ENCODE data around the gene CTLA4.

CTLA4 gene

GRCh38 chr2:203887677-203888076 lies 20.1 kb downstream of the CTLA4 start:
- DNase-seq (ENCODE audit: extremely low read depth, low read depth), result no peak
- TF ChIP-seq CTCF (IDR thresholded peaks at IDR 0.05; ENCODE audit: low read depth, low read length, missing control alignments), result no peak
- no peak overlapping the region for H3K4me3 ChIP-seq (replicated peaks; ENCODE audit: low read depth, low read length)

- TF ChIP-seq CTCF (IDR thresholded peaks at IDR 0.05; ENCODE audit: low read depth, low read length, missing control alignments), result no peak
- no peak for DNase-seq (ENCODE audit: extremely low read depth, low read depth)
- H3K4me3 ChIP-seq (replicated peaks; ENCODE audit: low read depth, low read length), result no peak overlapping the region
Measured at GRCh38 chr2:203889542-203889941, 22.0 kb downstream of the CTLA4 start.

GRCh38 chr2:203889944-203890343 lies 22.4 kb downstream of the CTLA4 start:
- no peak for DNase-seq (ENCODE audit: extremely low read depth, low read depth)
- TF ChIP-seq CTCF (IDR thresholded peaks at IDR 0.05; ENCODE audit: low read depth, low read length, missing control alignments), result no peak
- no peak overlapping the region for H3K4me3 ChIP-seq (replicated peaks; ENCODE audit: low read depth, low read length)

GRCh38 chr2:203890733-203891132 lies 23.2 kb downstream of the CTLA4 start:
- TF ChIP-seq CTCF (IDR thresholded peaks at IDR 0.05; ENCODE audit: low read depth, low read length, missing control alignments), result no peak
- no peak overlapping the region for H3K4me3 ChIP-seq (replicated peaks; ENCODE audit: low read depth, low read length)
- no peak for DNase-seq (ENCODE audit: extremely low read depth, low read depth)

GRCh38 chr2:203891474-203891873 lies 23.9 kb downstream of the CTLA4 start:
- H3K4me3 ChIP-seq (replicated peaks; ENCODE audit: low read depth, low read length), result no peak overlapping the region
- no peak for DNase-seq (ENCODE audit: extremely low read depth, low read depth)
- TF ChIP-seq CTCF (IDR thresholded peaks at IDR 0.05; ENCODE audit: low read depth, low read length, missing control alignments), result no peak

- H3K4me3 ChIP-seq (replicated peaks; ENCODE audit: low read depth, low read length), result no peak overlapping the region
- no peak for DNase-seq (ENCODE audit: extremely low read depth, low read depth)
- no peak for TF ChIP-seq CTCF (IDR thresholded peaks at IDR 0.05; ENCODE audit: low read depth, low read length, missing control alignments)
Measured at GRCh38 chr2:203892207-203892606, 24.6 kb downstream of the CTLA4 start.

- no peak overlapping the region for H3K4me3 ChIP-seq (replicated peaks; ENCODE audit: low read depth, low read length)
- DNase-seq (ENCODE audit: extremely low read depth, low read depth), result no peak
- TF ChIP-seq CTCF (IDR thresholded peaks at IDR 0.05; ENCODE audit: low read depth, low read length, missing control alignments), result no peak
Measured at GRCh38 chr2:203893401-203893800, 25.8 kb downstream of the CTLA4 start.
